WTC11 (cell line): ENCODE measurements around the gene HSF5.

Source experiments
- CTCF ChIP-seq: fragments of 200-600 bp; IDR thresholded peaks from 2 replicates; pipeline ENCODE4 v1.8.0; 2022; ENCODE audit warnings: antibody characterized with exemption
- NFE2L1 ChIP-seq: sonication (generic); formaldehyde crosslinking; IDR thresholded peaks from 2 replicates; pipeline ENCODE4 v1.8.1; 2023; ENCODE audit warnings: missing genetic modification reagents
- PRRX2 ChIP-seq: fragments of 250-450 bp; sonication (Bioruptor Pico); IDR thresholded peaks from 2 replicates; pipeline ENCODE4 v1.8.0; 2021; ENCODE audit warnings: mild to moderate bottlenecking
- TF ChIP-seq, protein P1 (sequence below): sonication (generic); formaldehyde crosslinking; IDR thresholded peaks from 2 replicates; pipeline ENCODE4 v1.8.1; 2023; ENCODE audit warnings: mild to moderate bottlenecking, missing genetic modification reagents, borderline replicate concordance

DNA sequence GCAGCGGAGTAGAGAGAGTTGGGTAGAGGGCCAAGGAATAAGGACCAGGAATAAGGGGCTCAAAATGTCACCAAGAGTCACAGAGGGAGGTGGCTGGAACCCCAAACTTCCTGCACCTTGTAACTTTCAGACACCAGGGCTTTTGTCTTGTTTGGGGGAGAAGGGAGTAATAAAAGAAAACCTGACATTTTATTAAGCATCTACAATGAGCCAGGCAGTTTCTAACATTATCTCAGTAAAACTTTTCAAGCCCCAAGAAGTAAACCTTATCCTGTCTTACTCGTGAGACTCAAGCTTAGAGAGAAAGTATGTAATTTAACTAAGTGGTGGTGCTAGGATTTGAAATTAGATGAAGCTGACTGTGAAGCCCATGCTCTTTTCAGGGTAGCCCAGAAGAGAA, 27.1 kb upstream of the HSF5 start:
- TF ChIP-seq NFE2L1 (CRISPR knock-in tag) (no peak), CTCF (no peak), PRRX2 (CRISPR knock-in tag) (no peak)
- TF ChIP-seq, protein P1, sequence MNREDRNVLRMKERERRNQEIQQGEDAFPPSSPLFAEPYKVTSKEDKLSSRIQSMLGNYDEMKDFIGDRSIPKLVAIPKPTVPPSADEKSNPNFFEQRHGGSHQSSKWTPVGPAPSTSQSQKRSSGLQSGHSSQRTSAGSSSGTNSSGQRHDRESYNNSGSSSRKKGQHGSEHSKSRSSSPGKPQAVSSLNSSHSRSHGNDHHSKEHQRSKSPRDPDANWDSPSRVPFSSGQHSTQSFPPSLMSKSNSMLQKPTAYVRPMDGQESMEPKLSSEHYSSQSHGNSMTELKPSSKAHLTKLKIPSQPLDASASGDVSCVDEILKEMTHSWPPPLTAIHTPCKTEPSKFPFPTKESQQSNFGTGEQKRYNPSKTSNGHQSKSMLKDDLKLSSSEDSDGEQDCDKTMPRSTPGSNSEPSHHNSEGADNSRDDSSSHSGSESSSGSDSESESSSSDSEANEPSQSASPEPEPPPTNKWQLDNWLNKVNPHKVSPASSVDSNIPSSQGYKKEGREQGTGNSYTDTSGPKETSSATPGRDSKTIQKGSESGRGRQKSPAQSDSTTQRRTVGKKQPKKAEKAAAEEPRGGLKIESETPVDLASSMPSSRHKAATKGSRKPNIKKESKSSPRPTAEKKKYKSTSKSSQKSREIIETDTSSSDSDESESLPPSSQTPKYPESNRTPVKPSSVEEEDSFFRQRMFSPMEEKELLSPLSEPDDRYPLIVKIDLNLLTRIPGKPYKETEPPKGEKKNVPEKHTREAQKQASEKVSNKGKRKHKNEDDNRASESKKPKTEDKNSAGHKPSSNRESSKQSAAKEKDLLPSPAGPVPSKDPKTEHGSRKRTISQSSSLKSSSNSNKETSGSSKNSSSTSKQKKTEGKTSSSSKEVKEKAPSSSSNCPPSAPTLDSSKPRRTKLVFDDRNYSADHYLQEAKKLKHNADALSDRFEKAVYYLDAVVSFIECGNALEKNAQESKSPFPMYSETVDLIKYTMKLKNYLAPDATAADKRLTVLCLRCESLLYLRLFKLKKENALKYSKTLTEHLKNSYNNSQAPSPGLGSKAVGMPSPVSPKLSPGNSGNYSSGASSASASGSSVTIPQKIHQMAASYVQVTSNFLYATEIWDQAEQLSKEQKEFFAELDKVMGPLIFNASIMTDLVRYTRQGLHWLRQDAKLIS (CRISPR knock-in tag) = no peak
